H1 (cell line): ENCODE measurements around the gene STPG1. TPM values are rescaled to one million over a fixed set of nuclear protein-coding genes. Genes with fewer than 3 reads are reported as not detected.

ENCODE experiments used
- CTCF ChIP-seq, 3 experiments: IDR thresholded peaks; 1 replicate in 2 of 3; 2 replicates in 1 of 3; pipeline versions ENCODE4 v1.5.1 to v1.6.1; 2011; ENCODE audit warnings: low read length in 3 of 3, mild to moderate bottlenecking in 3 of 3, inconsistent platforms in 2 of 3, low read depth in 1 of 3, moderate library complexity in 1 of 3; ENCODE audit not compliant: insufficient read depth in 1 of 3; ENCODE audit errors: control extremely low read depth in 1 of 3
- polyA plus RNA-seq, 7 experiments: library from polyadenylated mRNA; depleted of rRNA in 3 of 7; stranded (reverse) in 5 of 7; unstranded in 2 of 7; fragments of >200 nt in 5 of 7; fragments of 200-250 nt in 2 of 7; gene quantifications; 1 replicate in 5 of 7; 2 replicates in 1 of 7; 4 replicates in 1 of 7; pipeline versions ENCODE4 v1.2.1 to v1.2.3, GENCODE V29; 2011 to 2013; ENCODE audit warnings: missing spikeins in 2 of 7, mixed read lengths in 2 of 7
- total RNA-seq: library from RNA; stranded (reverse); fragmentation: NEBNext Ultra II Directional; extraction: Animal tissue kit (Norgen Biotek cat#: 25700); gene quantifications from 2 replicates; pipeline ENCODE4 v1.2.1, GENCODE V29; 2021

STPG1 gene
- total and polyA plus RNA-seq, 2 of the 8 experiments (the other 6 are each of a cell fraction or from before 2014, with no cell fraction given): 10.3 to 11.2 TPM

GRCh38 chr1:24383381-24383940 lies 30.1 kb downstream of the STPG1 start (continued):
- TF ChIP-seq CTCF (IDR thresholded peaks at IDR 0.05; ENCODE audit: control extremely low read depth in 1 of 3, insufficient read depth in 1 of 3, low read depth in 1 of 3, low read length in 3 of 3): no peak
